ENCODE measurements around the gene TAF12. TPM values are rescaled to one million over a fixed set of nuclear protein-coding genes. Genes with fewer than 3 reads are reported as not detected.
"Not testable (repeated sequence)": the region's sequence is repeated elsewhere in the genome, so short reads cannot be mapped to it uniquely, and the experiment has no call there.

The TAF12 gene
- total RNA-seq, 2 experiments from 2014 or later = 35.7 to 39.3 TPM

DNA sequence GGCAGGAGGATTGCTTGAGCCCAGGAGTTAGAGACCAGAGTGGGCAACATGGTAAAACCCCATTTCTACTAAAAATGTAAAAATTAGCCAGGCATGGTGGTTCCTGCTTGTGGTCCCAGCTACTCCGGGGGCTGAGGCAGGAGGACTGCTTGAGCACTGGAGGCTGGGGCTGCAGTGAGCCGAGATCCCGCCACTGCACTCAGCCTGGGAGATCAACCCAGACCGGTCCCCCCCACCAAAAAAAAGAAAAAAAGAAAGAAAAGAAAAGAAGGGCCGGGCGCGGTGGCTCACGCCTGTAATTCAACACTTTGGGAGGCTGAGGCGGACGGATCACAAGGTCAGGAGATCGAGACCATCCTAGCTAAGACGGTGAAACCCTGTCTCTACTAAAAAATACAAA lies 23.9 kb upstream of the TAF12 start:
- no peak overlapping the region for H3K27ac Mint-ChIP-seq
- CTCF ChIA-PET = interaction anchor here (1.9 kb wide), 1 partner anchor 18 kb away, joined by 8 read pairs; the partner anchor contains the start of gene RNU11
- DNase-seq (no peak), ATAC-seq (no peak)
- POLR2A ChIA-PET = interaction anchor here (1.1 to 7.4 kb wide), 4 partner anchors 10 to 85 kb away, joined by 3 to 185 read pairs (median 22); partner anchors contain the start of genes RNU11 and YTHDF2
- H3K27me3 Mint-ChIP-seq (ENCODE audit: low read depth) = no peaks in the 10 kb centered on the region
- H3K9me3 Mint-ChIP-seq (ENCODE audit: insufficient read depth) = no peaks in the 10 kb centered on the region
- H3K36me3 Mint-ChIP-seq (ENCODE audit: low read depth) = peaks cover 3% of the 10 kb centered on the region
- H3K4me3 Mint-ChIP-seq = no peak overlapping the region
- peaks cover 10% of the 10 kb centered on the region for H3K4me1 Mint-ChIP-seq (ENCODE audit: low read depth)

DNA sequence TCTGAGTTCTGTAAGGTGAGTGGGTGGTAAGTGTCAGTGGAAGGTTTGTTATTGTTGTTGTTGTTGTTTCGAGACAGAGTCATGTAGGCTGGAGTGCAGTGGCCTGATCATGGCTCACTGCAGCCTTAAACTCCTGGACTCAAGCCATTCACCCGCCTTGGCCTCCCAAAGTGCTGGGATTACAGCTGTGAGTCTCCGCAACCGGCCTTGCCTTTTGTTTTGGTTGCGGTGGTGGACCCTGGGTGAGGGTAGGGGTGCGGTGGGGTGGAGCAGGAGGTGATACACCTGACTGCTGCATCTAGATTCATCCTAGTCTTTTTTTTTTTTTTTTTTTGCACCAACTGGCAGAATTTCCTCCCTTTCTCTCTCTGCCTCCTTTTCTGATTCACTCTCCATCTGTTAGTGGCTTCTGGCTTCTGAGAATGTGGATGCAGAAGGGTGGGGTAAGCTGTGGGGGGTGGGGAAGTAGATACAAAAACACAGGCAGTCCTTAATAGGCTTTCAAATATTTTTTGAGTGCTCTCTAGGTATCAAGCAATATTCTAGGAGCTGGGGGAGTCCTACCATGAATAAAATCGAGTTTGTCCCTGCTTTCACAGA lies 21.1 kb upstream of the TAF12 start:
- POLR2A ChIA-PET = interaction anchor here (0.6 to 7.4 kb wide), 4 partner anchors 15 to 335 kb away, joined by 3 to 185 read pairs (median 3); partner anchors contain the start of genes MED18 and RNU11
- DNase-seq = no peak
- CTCF ChIA-PET = no interaction called here
- Mint-ChIP-seq H3K4me1 (ENCODE audit: low read depth) (peaks cover 6% of the 10 kb centered on the region), H3K9me3 (ENCODE audit: insufficient read depth) (no peaks in the 10 kb centered on the region), H3K4me3 (no peak overlapping the region), H3K36me3 (ENCODE audit: low read depth) (no peaks in the 10 kb centered on the region), H3K27me3 (ENCODE audit: low read depth) (no peaks in the 10 kb centered on the region), H3K27ac (no peak overlapping the region)
- no peak for ATAC-seq

DNA sequence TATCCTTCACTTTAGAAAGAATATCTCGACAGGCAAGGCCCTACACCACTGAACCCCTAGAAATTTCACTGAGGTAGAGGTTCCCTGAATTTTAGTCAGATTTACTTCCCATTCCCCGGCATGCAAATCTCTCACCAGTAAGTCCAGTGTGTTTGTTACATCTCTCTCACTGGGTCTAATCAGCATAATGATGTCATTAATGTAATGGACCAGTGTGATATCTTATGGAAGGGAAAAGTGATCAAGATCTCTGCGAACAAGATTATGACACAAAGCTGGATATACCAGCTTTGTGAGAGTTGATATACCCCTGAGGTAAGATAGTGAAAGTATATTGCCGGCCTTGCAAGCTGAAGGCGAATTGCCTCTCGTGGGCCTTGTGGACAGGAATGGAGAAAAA lies 13.5 kb upstream of the TAF12 start:
- H3K27me3 Mint-ChIP-seq (ENCODE audit: low read depth) = no peaks in the 10 kb centered on the region
- ATAC-seq (no peak), DNase-seq (no peak)
- CTCF ChIA-PET = no interaction called here
- H3K4me3 Mint-ChIP-seq = no peak overlapping the region
- POLR2A ChIA-PET = interaction anchor here (1.1 to 1.7 kb wide), 4 partner anchors 8 to 13 kb away, joined by 3 to 13 read pairs (median 4); partner anchors contain the start of genes RNU11 and TAF12
- H3K36me3 Mint-ChIP-seq (ENCODE audit: low read depth) = no peaks in the 10 kb centered on the region
- H3K27ac Mint-ChIP-seq = no peak overlapping the region
- H3K4me1 Mint-ChIP-seq (ENCODE audit: low read depth) = no peaks in the 10 kb centered on the region
- H3K9me3 Mint-ChIP-seq (ENCODE audit: insufficient read depth) = no peaks in the 10 kb centered on the region

DNA sequence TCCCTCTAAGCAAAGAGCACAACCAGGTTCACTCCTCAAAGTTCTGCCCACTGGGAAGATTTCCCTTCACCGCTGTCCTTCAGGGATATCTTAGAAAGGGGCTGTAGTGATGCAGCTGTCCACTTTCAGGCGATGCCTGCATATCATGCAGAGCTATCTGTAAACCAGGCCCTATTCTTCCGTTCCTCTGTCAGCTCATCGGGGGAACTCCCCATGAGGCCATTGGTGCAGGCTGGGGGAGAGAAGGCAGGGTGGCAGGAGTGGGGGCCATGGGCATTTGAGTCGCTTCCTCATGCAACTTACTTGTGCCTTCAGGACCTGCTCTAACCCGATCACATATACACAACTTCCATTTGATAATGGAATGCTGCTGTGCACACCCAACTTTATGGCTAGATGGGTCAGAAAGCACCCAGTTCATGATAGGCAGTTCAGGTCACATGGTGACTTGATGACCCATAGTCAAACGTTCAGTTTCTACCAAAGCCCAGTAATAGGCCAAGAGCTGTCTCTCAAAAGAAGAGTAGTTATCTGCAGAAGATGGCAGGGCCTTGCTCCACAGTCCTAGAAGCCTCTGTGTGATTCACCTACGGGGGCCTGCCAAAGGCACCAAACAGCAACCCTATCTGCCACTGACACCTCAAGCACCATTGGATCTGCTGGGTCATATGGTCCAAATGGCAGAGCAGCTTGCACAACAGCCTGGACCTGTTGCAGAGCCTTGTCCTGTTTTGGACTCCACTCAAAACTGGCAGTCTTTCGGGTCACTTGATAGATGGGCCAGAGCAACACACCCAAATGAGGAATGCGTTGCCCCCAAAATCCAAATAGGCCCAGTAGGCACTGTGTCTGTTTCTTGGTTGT lies 12.8 kb upstream of the TAF12 start:
- not testable (repeated sequence) for H3K27ac Mint-ChIP-seq; H3K36me3 Mint-ChIP-seq (ENCODE audit: low read depth); H3K9me3 Mint-ChIP-seq (ENCODE audit: insufficient read depth); H3K4me3 Mint-ChIP-seq; H3K4me1 Mint-ChIP-seq (ENCODE audit: low read depth); DNase-seq; ATAC-seq; H3K27me3 Mint-ChIP-seq (ENCODE audit: low read depth)
- ChIA-PET POLR2A (interaction anchor here (0.8 to 1.1 kb wide), 2 partner anchors 14 kb away, joined by 3 read pairs; no protein-coding TSS in a partner anchor), CTCF (interaction anchor here (1.2 kb wide), 1 partner anchor 81 kb away, joined by 3 read pairs; the partner anchor contains the start of gene YTHDF2)

DNA sequence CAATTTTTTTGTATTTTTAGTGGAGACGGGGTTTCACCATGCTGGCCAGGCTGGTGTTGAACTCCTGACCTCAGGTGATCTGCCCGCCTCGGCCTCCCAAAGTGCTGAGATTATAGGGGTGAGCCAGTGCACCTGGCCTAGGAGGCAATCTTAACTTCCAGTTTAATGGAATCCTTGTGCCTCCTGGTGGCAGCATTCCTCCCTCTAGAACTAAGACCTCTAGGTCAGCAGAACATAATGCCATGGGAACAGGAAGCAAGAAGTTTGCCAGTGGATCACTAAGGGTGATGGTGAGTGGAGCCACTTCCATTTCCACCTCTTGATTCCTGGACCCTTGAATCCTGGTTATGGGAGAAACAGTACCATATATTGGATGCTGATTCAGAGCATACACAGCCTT lies 11.0 kb upstream of the TAF12 start:
- H3K36me3 Mint-ChIP-seq (ENCODE audit: low read depth); H3K9me3 Mint-ChIP-seq (ENCODE audit: insufficient read depth); H3K4me3 Mint-ChIP-seq; POLR2A ChIA-PET; ATAC-seq; DNase-seq; H3K4me1 Mint-ChIP-seq (ENCODE audit: low read depth); H3K27ac Mint-ChIP-seq; H3K27me3 Mint-ChIP-seq (ENCODE audit: low read depth): not testable (repeated sequence)
- CTCF ChIA-PET = interaction anchor here (1.2 kb wide), 1 partner anchor 83 kb away, joined by 3 read pairs; the partner anchor contains the start of gene YTHDF2

DNA sequence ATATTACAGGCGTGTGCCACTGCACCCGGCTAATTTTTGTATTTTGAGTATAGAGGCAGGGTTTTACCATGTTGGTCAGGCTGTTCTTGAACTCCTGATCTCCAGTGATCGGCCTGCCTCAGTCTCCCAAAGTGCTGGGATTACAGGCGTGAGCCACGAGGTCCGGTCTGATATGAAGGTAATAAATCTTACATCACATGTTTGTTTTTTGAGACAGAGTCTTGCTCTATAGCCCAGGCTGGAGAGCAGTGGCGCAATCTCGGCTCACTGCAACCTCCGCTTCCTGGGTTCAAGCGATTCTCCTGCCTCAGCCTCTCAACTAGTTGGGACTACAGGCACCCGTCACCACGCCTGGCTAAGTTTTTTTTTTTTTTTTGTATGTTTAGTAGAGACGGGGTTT lies 10.2 kb upstream of the TAF12 start:
- CTCF ChIA-PET; H3K4me1 Mint-ChIP-seq (ENCODE audit: low read depth); H3K27ac Mint-ChIP-seq; ATAC-seq; H3K9me3 Mint-ChIP-seq (ENCODE audit: insufficient read depth); H3K36me3 Mint-ChIP-seq (ENCODE audit: low read depth); H3K27me3 Mint-ChIP-seq (ENCODE audit: low read depth); H3K4me3 Mint-ChIP-seq; DNase-seq: not testable (repeated sequence)
- POLR2A ChIA-PET = interaction anchor here (0.6 to 1.2 kb wide), 3 partner anchors 11 to 217 kb away, joined by 3 to 8 read pairs (median 4); partner anchors contain the start of gene GMEB1

DNA sequence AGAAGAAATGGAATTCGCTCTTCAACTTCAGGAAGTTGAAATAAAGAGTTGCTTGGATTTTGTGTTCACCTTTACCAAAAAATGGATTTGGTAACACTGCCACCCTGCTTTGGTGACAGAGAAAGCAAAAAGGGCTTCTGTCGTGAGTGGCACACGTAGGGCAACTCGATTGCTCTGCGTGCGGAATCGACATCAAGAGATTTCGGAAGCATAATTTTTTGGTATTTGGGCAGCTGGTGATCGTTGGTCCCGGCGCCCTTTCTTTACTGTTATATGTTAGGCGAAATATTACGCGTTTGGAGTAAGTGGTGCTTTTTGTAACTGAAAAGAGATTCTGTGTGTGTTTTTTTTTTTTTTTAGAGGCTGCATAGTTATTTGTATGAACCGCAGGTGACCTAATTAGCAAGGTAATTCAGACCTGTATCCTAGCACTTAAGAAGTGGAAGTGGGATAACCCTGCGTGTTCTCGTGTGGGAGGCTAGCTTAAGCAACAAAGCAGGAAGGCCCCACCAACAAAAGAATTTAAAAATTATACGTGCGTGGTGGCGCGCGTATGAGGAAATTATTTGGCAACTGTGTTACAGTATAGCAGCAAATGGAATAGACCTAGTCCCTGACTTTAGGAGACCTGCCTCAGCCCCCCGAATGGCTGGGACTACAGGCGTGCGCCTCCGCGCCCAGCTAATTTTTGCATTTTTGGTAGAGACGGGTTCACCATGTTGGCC lies 5.8 kb upstream of the TAF12 start, which contains the start of gene RNU11:
TSS of gene RNU11 (plus strand) at position 127 of the 725 bp plus-strand sequence.
- Mint-ChIP-seq H3K27me3 (ENCODE audit: low read depth) (no peaks in the 10 kb centered on the region), H3K36me3 (ENCODE audit: low read depth) (no peaks in the 10 kb centered on the region), H3K4me3 (peak within 1 kb of the TSS; percentile 84), H3K4me1 (ENCODE audit: low read depth) (peaks cover 32% of the 10 kb centered on the region), H3K9me3 (ENCODE audit: insufficient read depth) (no peaks in the 10 kb centered on the region), H3K27ac (peak within 1 kb of the TSS; percentile 99)
- peak; percentile 80 for ATAC-seq
- DNase-seq = peak; percentile 93
- POLR2A ChIA-PET = interaction anchor here (0.5 to 4.6 kb wide), 47 partner anchors 8 to 555 kb away, joined by 3 to 185 read pairs (median 4); partner anchors contain the start of genes ATP5IF1, GMEB1, RCC1 and SESN2
- CTCF ChIA-PET = interaction anchor here (1.0 to 2.0 kb wide), 4 partner anchors 19 to 229 kb away, joined by 3 to 11 read pairs (median 6); partner anchors contain the start of genes GMEB1 and YTHDF2

DNA sequence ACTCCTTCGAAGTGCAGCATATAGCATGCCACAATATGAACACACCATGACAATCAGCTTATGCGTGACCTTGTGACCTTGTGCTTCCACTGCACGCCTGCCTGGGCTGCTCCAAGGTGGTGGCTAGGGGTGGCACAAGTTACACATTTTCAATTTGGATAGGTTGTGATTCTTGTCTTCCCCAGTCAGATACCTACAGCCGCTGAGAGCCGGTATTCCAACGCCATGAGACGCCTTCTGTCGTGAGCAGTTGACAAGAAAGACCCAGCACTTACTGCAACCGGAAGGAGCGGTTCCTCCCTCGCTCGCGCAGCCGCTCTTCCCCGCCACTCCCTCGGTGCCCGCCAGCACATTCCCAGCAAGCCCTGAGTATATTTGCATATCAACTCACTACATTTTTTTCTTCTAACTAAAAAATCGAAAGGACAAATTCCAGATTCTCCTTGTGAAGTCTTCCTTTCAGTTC lies 5.2 kb upstream of the TAF12 start:
- H3K9me3 Mint-ChIP-seq (ENCODE audit: insufficient read depth) = no peaks in the 10 kb centered on the region
- H3K4me3 Mint-ChIP-seq = peak overlapping the region; percentile 84
- H3K27me3 Mint-ChIP-seq (ENCODE audit: low read depth) = no peaks in the 10 kb centered on the region
- POLR2A ChIA-PET = interaction anchor here (0.6 to 4.6 kb wide), 42 partner anchors 9 to 555 kb away, joined by 3 to 185 read pairs (median 4); partner anchors contain the start of genes ATP5IF1, EPB41, GMEB1 and RCC1
- DNase-seq (peak; percentile 94), ATAC-seq (peak; percentile 66)
- CTCF ChIA-PET = interaction anchor here (1.0 to 2.0 kb wide), 3 partner anchors 20 to 88 kb away, joined by 4 to 11 read pairs (median 8); partner anchors contain the start of genes GMEB1 and YTHDF2
- peaks cover 2% of the 10 kb centered on the region for H3K36me3 Mint-ChIP-seq (ENCODE audit: low read depth)
- peak overlapping the region; percentile 99 for H3K27ac Mint-ChIP-seq
- peaks cover 35% of the 10 kb centered on the region for H3K4me1 Mint-ChIP-seq (ENCODE audit: low read depth)

DNA sequence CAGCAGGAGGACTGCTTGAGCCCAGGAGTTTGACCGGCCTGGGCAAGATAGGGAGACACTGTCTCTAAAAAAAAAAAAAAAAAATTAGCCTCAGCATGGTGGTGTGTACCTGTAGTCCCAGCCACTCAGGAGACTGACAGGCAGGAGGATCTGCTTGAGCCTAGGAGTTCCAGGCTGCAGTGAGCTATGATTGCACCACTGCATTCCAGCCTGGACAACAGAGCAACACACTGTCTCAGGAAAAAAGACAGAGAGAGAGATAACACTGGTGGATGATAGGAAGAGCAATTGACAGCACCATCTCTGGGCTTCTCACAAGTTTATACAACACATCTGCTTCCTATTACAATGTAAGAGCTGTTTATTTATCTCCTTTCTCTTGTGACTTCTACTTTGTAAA lies 3.2 kb upstream of the TAF12 start:
- no peaks in the 10 kb centered on the region for H3K9me3 Mint-ChIP-seq (ENCODE audit: insufficient read depth)
- no peaks in the 10 kb centered on the region for H3K27me3 Mint-ChIP-seq (ENCODE audit: low read depth)
- H3K4me1 Mint-ChIP-seq (ENCODE audit: low read depth) = peaks cover 47% of the 10 kb centered on the region
- H3K27ac Mint-ChIP-seq = peak overlapping the region; percentile 51
- H3K36me3 Mint-ChIP-seq (ENCODE audit: low read depth) = peaks cover 7% of the 10 kb centered on the region
- ChIA-PET CTCF (no interaction called here), POLR2A (interaction anchor here (1.2 kb wide), 1 partner anchor 91 kb away, joined by 3 read pairs; the partner anchor contains the start of gene YTHDF2)
- ATAC-seq (no peak), DNase-seq (no peak)
- H3K4me3 Mint-ChIP-seq = no peak overlapping the region

DNA sequence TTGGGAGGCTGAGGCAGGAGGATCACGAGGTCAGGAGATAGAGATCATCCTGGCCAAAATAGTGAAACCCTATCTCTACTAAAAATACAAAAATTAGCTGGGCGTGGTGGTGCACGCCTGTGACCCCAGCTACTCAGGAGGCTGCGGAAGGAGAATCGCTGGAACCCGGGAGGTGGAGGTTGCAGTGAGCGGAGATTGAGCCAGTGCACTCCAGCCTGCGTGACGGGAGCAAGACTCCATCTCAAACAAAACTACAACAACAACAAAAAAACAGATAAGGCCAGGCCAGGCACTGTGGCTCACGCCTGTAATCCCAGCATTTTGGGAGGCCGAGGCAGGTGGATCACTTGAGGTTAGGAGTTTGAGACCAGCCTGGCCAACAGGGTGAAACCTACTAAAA lies 2.5 kb upstream of the TAF12 start:
- DNase-seq; ATAC-seq; H3K36me3 Mint-ChIP-seq (ENCODE audit: low read depth); H3K27me3 Mint-ChIP-seq (ENCODE audit: low read depth); H3K9me3 Mint-ChIP-seq (ENCODE audit: insufficient read depth); H3K27ac Mint-ChIP-seq: not testable (repeated sequence)
- H3K4me3 Mint-ChIP-seq = peak overlapping the region; percentile 15
- peaks cover 53% of the 10 kb centered on the region for H3K4me1 Mint-ChIP-seq (ENCODE audit: low read depth)
- CTCF ChIA-PET = interaction anchor here (1.0 to 3.9 kb wide), 3 partner anchors 23 to 536 kb away, joined by 3 to 36 read pairs (median 13); partner anchors contain the start of genes GMEB1, SRSF4 and YTHDF2
- POLR2A ChIA-PET = interaction anchor here (3.2 kb wide), 1 partner anchor 24 kb away, joined by 53 read pairs; the partner anchor contains the start of gene GMEB1

Measured in activated CD8-positive, alpha-beta T cell treated with anti-CD3 and anti-CD28 coated beads, Interleukin-2, amount 10 ng/mL, durations not matched to agents 7 days and 5 days (primary cell).